C4-2B (cell line): ENCODE results near the gene HDAC4.

ENCODE experiments used
- H3K27ac ChIP-seq: fragments of 450-650 bp; 2 replicates; pipeline ENCODE4 v1.5.1; 2017
- ZFX ChIP-seq: fragments of 450-650 bp; IDR thresholded peaks from 2 replicates; pipeline ENCODE4 v1.6.1; 2017
- TF ChIP-seq, protein P1 (sequence below): fragments of 450-650 bp; conservative IDR thresholded peaks from 2 replicates; pipeline ENCODE4 v1.5.1; 2017; ENCODE audit warnings: mild to moderate bottlenecking

Gene HDAC4

DNA sequence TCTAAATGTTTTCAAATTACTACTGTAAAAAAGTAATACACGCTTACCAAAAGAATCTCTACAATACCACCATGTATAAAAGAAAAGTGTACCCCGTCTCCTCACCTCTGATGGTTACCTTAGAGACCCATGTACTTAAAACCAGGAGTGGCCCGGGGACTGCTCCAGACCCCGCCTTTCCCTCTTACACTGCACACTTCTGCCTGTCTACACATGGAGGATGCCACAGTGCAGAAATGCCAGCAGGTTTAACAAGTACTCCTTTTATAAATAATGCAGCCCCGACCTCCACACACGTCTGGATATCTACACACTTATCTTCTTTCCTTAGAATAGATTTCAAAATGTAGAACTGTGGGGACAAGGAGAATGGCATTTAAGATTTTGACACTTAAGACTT, 5.3 kb downstream of the HDAC4 start:
- H3K27ac ChIP-seq = no peak overlapping the region
- no peak for TF ChIP-seq ZFX
- TF ChIP-seq, protein P1, sequence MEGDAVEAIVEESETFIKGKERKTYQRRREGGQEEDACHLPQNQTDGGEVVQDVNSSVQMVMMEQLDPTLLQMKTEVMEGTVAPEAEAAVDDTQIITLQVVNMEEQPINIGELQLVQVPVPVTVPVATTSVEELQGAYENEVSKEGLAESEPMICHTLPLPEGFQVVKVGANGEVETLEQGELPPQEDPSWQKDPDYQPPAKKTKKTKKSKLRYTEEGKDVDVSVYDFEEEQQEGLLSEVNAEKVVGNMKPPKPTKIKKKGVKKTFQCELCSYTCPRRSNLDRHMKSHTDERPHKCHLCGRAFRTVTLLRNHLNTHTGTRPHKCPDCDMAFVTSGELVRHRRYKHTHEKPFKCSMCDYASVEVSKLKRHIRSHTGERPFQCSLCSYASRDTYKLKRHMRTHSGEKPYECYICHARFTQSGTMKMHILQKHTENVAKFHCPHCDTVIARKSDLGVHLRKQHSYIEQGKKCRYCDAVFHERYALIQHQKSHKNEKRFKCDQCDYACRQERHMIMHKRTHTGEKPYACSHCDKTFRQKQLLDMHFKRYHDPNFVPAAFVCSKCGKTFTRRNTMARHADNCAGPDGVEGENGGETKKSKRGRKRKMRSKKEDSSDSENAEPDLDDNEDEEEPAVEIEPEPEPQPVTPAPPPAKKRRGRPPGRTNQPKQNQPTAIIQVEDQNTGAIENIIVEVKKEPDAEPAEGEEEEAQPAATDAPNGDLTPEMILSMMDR = no peak

DNA sequence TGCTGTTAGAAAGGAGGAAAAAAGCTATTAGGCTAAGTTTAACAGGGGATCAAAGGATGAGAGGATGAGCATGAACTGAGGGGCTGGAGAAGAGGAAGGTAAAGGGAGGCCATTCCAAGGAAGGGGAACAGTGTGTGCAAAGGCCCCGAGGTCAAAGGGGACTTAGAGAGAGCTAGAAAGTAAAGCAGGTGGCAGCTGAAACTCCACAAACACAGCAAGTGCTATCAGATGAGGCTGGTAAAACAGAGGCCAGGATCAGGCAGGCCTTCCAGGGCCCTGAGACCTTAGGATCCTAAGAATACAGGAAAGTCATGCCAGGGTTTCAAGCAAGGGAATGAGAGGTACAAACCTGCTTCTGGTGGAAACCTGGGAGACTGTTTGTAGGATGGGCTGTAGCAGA, 5.8 kb downstream of the HDAC4 start:
- no peak overlapping the region for H3K27ac ChIP-seq
- TF ChIP-seq, protein P1 = no peak
- no peak for TF ChIP-seq ZFX

DNA sequence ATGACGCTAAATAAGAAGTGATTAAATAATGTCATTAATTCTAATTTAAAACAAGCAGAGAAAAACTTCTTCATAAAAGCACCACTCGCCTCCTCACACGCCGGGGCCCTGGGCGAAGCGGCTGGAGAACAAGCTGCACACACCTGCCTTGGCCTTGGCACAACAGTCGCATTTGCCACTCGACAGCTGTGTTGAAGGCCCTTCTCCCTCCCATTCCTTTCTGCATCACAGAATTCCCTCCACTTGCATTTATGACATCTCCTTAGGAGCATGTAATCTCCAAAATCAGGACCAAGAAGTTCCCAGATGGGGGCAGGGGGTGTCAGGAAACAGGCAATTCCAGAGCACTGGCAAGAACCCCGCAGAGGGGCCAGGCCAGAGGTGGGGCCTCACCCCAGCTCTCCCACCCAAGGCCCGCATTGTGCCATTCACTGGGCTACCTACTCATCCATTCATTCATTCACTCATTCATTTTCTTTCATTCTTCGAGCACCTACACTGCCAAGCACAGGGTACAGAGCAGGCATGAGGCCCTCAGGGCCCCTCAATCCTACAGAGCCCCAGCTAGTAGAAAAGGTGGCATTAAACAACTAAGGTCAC, 6.4 kb downstream of the HDAC4 start:
- TF ChIP-seq ZFX = no peak
- TF ChIP-seq, protein P1 = no peak
- no peak overlapping the region for H3K27ac ChIP-seq

DNA sequence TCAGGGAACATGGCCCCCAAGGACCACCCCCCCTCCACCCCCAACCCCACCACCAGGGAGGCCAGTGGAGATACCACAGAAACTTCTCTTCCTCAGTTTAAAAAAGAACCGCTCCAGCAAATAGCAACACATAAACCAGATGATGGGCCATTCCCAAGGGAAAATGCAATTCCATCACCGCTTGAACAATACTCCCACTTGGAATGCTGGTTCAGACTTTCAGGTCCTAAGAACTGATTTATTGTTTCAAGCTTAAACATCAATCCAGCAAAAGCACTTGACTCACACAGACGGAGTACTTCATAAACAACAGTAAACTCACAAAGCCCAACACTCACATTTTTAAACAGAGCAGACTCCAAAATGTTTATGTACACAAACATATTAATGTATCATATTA, 6.9 kb downstream of the HDAC4 start:
- no peak overlapping the region for H3K27ac ChIP-seq
- TF ChIP-seq, protein P1 = no peak
- TF ChIP-seq ZFX = no peak

DNA sequence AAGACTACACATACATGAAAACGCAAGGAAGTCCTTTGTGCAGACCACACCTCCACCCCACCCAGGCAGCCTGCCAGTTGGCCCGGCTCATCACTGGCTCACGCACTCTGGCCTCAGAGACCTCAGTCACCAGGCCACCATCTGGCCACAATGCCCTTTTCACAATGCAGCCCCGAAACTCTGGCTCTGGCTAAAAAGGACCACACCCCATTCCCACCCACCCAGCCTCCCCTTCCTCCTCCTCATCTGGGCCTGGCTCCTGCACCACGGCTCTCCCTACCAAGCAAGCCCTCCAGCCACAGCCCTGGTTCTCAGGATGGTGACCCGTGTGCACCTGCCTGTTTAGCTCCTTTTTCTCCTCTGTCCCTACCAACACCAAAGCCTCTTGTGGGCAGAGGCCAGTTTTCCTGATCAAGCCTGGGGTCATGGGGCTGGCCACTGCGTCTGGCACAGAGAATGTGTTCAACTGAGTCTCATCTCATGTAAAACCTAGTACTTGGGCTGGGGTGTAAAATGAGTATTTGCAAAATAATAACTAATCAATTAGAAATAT, 7.4 kb downstream of the HDAC4 start:
- no peak overlapping the region for H3K27ac ChIP-seq
- no peak for TF ChIP-seq ZFX
- TF ChIP-seq, protein P1 = no peak

DNA sequence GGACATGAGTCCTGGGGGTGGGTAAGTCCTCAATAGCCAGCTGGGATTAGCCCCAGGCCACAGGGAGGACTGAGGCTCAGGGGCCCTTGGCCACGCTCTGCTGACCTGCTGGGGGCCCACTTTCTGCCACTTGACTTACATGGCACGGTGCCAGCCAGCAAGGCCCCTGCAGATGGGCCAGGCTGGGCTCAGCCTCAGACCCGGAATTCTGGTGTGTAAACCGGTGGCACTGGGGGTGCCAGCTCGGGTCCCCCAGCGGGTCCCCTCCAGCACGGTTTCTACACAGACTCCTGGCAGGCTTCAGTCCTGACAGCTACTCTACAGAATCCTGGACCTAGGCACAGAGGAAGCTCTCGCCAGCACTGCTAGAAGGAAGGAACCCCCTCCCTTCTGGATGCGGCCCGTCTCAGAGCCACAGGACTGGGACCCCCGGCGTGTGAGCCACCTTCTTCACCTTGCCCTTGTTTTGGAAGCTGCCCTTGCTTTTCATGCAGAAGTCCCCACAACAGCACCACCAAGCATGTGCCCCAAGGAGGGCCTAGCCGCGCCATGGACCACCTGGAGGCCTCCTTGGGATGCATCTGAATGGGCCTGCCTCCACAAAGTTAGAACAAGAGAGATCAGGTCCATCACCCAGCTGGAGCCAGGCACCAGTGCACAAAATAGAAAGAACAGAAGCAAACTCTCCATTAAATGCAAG, 8.0 kb downstream of the HDAC4 start:
- TF ChIP-seq ZFX = no peak
- TF ChIP-seq, protein P1 = no peak
- no peak overlapping the region for H3K27ac ChIP-seq

DNA sequence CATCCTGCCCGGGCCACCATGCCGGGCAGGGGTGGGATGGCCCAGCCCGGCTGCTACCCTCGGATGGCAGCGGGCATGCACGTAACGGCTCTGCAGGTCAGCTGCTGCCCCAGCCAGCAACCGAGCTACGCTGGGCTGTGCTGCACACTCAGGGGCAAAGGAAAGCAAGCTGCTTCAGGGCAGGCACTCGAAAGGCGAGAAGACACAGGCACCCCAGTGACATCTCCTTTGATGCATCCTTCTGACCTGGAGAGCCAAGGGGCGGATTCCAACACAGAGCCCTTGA, 8.8 kb downstream of the HDAC4 start:
- H3K27ac ChIP-seq = no peak overlapping the region
- TF ChIP-seq, protein P1 = no peak
- no peak for TF ChIP-seq ZFX
